T-helper 2 cell treated with Interferon-gamma antibody and Interleukin-4, amounts not matched to agents 5 μg/mL and 100 μg/mL, for 36 hours (primary cell): ENCODE results near the gene SIK1.
"Not testable (repeated sequence)": the region's sequence is repeated elsewhere in the genome, so short reads cannot be mapped to it uniquely, and the experiment has no call there.

Experiments used
- DNase-seq: peaks from one replicate; pipeline ENCODE4 v3.0.0; 2021; ENCODE audit warnings: low spot score
- H3K27ac Mint-ChIP-seq: one replicate; pipeline ENCODE4 v1.8.0; 2021; ENCODE audit warnings: mild to moderate bottlenecking, mixed read lengths
- H3K27me3 Mint-ChIP-seq: one replicate; pipeline ENCODE4 v1.8.0; 2021; ENCODE audit warnings: low read depth, mixed read lengths
- H3K36me3 Mint-ChIP-seq: one replicate; pipeline ENCODE4 v1.8.0; 2021; ENCODE audit warnings: low read depth, mixed read lengths
- H3K4me1 Mint-ChIP-seq: one replicate; pipeline ENCODE4 v1.8.0; 2021; ENCODE audit warnings: low read depth, mixed read lengths
- H3K4me3 Mint-ChIP-seq: one replicate; pipeline ENCODE4 v1.8.0; 2022; ENCODE audit warnings: mild to moderate bottlenecking, moderate library complexity, mixed read lengths
- H3K9me3 Mint-ChIP-seq: one replicate; pipeline ENCODE4 v1.8.0; 2021; ENCODE audit warnings: mixed read lengths

Gene SIK1

DNA sequence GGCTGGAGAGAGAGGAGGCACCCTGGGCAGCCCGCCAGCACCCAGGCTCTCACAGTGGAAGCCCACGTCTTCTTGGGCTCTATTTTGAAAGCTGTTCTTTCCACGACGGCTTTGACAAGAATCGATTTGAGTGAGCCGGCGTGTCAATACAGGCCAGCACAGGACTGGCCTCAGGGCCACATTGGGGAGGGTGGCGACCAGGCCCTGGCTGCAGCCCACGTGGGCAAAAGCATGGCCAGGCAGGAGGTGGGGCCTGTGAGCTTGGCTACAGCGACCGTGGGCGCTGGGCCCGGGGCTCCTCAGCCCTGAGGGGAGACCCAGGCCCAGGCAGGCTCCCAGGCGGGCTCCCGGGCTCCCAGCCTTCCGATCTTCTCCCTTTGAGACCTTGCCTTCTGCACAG, 23.4 kb upstream of the SIK1 start:
- DNase-seq, H3K4me3 Mint-ChIP-seq, H3K27ac Mint-ChIP-seq, H3K27me3 Mint-ChIP-seq, H3K36me3 Mint-ChIP-seq, H3K9me3 Mint-ChIP-seq, H3K4me1 Mint-ChIP-seq: not testable (repeated sequence)

DNA sequence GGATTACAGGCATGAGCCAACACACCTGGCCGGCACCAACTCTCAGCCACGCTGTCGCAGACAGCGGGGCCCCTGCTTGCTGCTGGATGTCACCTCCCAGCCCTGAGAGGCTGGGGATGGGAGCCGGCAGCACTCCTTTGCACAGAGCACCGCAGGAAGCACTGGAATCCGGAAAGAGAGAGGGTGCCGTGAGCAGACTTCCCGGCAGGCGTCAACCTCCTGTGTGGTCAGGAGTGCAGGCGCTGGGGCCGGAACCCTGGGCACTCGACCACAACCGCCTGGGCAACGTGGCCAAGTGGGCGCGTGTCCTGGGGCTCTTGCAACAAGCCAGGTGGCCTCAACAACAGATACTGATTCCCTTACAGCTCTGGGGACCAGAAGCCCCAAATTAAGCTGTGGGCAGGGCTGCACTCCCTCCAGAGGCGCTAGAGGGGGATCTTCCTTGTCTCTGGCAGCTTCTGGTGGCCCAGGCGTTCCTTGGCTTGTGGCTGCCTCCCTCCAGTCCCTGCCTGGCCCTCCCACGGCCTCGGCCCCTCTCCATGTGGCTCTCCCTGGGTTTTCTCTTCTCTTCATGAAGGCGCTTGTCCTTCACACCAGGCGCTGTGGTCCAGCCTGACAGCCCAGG, 20.5 kb upstream of the SIK1 start:
- H3K4me3 Mint-ChIP-seq, H3K9me3 Mint-ChIP-seq, DNase-seq, H3K27me3 Mint-ChIP-seq, H3K27ac Mint-ChIP-seq, H3K36me3 Mint-ChIP-seq, H3K4me1 Mint-ChIP-seq: not testable (repeated sequence)

DNA sequence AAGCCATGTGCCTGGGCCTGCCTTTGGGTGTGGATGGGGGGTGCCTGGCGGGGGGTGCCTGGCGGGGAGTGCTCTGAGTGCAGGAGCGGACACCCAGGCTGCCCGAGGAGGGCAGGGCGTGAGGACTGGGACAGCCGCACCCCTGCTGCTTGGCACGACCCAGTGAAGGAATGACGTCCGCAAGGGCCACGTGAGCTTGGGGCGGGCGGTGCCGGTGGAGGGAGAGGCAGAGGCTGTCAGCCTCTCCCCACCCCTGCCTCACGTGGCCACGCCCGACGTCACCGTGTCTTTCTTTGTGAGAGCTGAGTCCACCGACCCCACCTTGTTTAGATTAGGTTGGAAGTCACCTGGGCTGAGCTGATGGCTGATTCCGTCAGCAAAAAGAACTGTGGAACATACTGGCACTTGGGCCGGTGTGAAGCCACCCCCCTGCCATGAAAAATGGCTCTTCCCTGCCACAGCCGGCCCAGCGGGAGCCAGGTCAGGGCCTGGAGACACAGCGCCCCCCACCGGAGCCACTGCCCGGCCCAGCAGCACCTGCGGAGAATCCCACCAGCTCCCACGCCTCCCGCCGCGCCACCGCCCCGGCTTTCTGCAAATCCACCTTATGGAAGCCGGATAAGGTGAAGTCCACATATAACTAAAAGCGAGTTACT, 19.5 kb upstream of the SIK1 start:
- not testable (repeated sequence) for H3K4me3 Mint-ChIP-seq, H3K27ac Mint-ChIP-seq, H3K27me3 Mint-ChIP-seq, H3K36me3 Mint-ChIP-seq, H3K9me3 Mint-ChIP-seq, DNase-seq, H3K4me1 Mint-ChIP-seq

DNA sequence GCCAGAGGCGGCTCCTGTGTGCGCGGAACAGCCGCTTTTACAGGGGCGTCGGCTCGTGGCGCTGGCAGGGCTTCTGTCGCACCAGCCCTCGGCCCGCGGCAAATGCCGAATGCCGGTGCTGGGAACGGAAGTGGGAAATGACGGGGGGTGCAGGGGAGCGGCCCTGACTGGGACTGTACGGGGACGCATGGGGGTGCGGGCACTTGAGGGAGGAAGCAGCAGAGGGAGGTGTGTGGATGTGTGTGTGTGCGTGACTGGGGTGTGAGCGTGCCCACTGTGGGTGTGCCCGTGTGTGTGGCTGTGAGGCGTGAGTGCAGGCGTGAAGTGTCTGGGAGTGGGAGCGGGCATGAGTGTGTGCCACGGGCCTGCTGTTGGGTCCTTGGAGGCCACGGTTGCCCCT, 17.6 kb upstream of the SIK1 start:
- H3K9me3 Mint-ChIP-seq, H3K36me3 Mint-ChIP-seq: not testable (repeated sequence)

DNA sequence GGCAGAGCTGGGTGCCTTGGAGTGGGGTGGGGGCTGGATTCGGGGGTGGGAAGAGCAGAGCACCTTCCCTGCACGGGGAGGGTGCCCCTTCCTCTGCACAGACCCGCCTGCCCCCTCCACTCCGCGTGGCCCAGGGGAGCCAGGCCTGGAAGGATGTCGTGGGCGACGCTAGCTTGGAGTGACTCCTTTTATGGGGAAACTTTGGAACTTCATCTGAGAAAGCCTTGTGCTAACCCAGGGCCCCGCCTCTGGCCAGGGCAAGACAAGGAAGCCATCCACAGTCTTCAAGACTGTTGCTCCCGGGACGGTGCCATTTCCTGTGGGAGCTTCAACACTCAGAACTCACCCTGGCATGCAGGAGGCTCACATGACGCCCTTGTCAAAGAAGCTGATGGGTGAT, 15.6 kb upstream of the SIK1 start:
- not testable (repeated sequence) for H3K4me1 Mint-ChIP-seq, H3K4me3 Mint-ChIP-seq, H3K27me3 Mint-ChIP-seq, H3K36me3 Mint-ChIP-seq, H3K9me3 Mint-ChIP-seq, H3K27ac Mint-ChIP-seq, DNase-seq

More for the DNA sequence above, 17.6 kb upstream of the SIK1 start:
- not testable (repeated sequence) for H3K4me3 Mint-ChIP-seq, H3K27me3 Mint-ChIP-seq, H3K4me1 Mint-ChIP-seq, DNase-seq, H3K27ac Mint-ChIP-seq

DNA sequence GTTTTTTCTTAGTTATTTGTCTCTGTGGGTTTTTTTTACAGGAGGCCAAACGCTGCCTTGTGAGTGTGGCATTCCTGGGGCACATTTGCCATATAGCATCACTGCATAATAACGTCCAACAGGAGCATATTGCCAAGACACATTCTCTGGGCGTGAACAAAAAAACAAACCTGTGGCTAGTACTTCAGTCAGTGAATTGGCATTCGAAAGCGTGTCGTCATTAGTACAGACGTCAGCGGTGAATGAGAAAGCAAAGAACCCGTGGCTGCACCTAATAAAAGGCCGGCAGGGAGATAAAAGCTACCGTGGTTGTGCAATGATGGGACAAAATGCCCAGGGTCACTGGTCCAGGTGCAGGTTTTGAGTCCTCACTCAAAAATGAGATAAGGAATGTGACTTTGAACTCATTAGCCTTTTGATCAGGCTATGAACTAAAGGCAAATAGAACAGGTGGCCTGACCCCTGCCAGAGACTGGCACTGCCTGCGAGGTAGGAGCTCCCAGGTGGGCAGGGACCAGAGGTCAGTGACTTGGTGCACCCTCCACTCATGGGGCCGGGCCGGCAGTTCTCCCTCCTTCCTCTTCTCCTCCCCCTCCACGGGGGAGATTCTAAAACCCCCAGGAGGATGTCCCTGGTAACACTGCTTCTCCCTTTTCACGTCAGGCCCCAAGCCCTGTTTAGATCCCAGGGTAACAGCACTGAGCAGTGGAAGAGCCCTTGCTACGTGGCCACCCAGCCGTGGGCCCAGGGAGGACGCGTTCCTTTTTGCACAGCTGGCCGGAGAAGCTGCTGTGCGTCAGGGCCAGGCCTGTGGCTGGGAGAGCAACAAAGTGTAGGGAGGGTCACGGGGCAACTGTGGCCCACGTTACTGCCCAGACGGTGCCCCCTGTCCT, 14.2 kb upstream of the SIK1 start:
- not testable (repeated sequence) for H3K4me1 Mint-ChIP-seq, H3K27ac Mint-ChIP-seq, H3K36me3 Mint-ChIP-seq, DNase-seq, H3K27me3 Mint-ChIP-seq, H3K9me3 Mint-ChIP-seq, H3K4me3 Mint-ChIP-seq

DNA sequence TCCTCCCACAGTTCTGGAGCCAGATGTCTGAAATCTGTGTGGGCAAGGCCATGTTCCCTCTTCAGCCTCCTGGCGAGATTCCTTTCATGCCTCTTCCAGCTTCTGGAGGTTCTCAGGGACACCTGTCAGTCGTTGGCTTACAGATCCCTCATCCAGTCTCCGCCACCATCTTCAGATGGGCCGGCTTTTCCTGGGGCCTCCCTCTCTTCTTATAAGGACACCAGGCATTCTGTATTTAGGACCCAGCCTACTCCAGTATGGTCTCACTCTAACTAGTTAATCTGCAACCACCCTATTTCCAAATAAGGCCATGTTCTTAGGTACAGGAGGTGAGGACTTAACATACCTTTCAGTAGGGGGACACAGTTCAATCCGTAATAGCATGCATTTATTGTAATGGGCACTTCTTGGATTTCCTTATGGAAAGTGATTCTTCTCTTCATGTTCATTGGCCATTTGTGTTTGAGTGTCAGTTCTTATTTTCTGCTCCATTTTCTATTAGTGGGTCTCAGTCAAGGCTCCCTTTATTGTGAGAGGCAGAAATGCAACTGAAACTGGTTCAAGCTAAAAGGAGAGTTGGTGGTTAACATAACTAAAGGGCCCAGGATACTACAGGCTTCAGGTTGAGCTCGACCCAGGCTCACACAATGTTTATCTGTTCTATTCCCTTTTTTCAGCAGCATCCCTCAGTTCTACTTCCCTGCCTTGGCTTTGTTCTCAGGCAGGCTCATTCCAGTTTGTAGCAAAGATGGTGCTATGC, 12.6 kb upstream of the SIK1 start:
- H3K36me3 Mint-ChIP-seq, H3K4me3 Mint-ChIP-seq, H3K4me1 Mint-ChIP-seq, DNase-seq, H3K9me3 Mint-ChIP-seq, H3K27me3 Mint-ChIP-seq, H3K27ac Mint-ChIP-seq: not testable (repeated sequence)

DNA sequence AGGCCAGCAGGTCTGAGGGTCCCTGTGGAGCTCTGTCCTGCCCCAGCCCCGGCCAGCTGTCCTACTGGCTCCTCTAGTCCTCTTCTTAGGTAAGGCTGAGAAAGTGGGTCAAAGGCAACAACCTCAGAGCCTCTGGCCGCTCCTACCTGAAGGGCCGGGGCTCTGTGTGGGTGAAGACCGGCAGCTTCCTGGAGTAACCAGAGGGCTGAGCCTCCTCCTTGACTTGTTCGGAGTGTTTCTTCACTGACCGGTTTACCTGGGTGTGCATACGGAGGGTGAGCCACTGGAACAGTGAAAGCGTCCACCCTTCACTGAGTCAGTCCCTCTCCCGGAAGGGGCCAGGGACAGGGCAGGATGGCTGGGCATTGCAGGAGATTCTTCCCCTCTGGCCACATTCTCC, 9.3 kb upstream of the SIK1 start:
- not testable (repeated sequence) for H3K9me3 Mint-ChIP-seq, H3K36me3 Mint-ChIP-seq, DNase-seq, H3K27me3 Mint-ChIP-seq, H3K27ac Mint-ChIP-seq, H3K4me1 Mint-ChIP-seq, H3K4me3 Mint-ChIP-seq

DNA sequence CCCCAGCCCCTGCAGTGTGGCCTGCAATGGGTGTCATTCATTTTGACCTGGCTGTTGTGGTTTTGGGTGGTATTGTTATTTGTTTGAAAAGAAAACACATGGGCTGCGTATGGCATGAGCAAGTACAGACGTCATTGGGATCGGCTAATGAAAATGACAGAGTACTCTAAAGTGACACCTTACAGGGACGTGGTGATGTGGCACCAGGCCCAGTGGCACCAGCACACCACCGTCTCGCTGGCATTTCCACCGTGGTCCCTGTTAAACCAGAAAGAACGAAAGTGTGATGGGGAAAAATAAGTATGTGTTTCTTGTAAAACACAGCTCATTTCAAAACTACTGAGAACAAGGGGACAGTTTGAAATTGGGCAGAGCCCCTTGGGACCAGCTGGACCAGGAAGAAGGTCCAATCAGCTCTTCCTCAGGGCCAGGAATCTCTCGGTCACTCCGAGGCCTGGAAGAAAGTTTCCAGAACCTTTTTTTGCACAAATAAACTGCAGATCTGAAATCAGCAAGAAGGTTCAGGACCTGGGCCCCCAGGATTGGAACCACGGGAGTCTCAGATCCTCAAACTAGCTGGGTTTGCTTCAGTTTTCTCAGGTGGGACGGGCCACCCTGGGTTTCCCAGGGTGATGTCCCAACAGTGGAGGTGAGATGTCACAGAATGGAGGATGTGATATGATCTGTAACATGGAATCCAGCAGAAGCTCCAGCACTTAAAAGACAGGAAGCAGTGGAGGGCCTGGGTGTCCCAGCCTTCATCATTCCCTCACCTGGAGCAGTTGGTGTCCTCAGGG, 6.6 kb upstream of the SIK1 start:
- H3K4me1 Mint-ChIP-seq, H3K27ac Mint-ChIP-seq, DNase-seq, H3K27me3 Mint-ChIP-seq, H3K4me3 Mint-ChIP-seq, H3K36me3 Mint-ChIP-seq, H3K9me3 Mint-ChIP-seq: not testable (repeated sequence)

DNA sequence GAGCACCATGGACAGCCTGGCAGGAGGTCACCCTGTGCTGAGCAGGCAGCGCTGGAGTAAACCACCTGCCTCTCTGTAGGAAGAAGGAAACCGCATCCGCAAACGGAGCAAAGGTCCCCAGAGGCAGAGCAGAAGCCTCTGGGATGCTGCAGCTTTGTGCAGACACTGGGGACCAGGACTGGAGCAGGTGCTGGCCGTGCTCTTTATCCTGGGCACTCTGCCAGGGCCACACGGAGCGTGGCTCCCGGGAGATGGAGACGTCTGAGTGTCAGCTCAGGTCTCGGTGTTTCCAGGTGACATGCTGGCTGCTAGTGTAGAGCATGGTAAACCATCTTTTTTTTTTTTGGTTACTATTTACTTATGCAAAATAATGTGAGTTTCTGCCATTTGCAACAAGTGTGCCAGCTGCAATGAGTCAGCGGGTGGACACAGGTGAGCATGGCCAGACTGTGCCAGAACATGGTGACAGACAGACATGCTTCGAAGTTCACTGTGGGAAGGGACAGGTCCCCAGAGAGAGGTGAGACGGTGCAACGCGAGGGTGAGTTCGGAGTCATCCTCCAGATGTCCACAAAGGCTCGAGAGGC, 4.0 kb upstream of the SIK1 start:
- not testable (repeated sequence) for H3K4me1 Mint-ChIP-seq, H3K27me3 Mint-ChIP-seq, H3K9me3 Mint-ChIP-seq

DNA sequence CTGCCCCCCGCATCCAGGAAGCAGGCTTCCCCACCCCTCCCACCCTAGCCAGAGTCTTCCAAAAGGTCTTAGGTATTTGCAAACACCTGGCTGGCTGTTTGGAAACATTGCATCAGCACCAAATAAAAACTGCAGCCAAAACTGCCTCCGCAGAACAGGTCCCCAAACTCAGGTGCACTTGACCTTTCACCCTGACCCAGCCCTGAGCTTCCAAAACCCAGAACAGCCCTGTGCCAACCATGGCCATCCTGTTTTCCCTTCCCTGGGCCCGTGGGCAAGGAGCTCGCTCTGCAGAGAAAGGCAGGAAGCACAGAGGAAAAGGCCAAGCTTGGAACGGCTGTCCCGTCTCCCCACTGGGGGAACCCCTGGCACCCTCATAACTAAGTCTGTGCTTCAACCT, 2.0 kb upstream of the SIK1 start:
- not testable (repeated sequence) for H3K27ac Mint-ChIP-seq, H3K9me3 Mint-ChIP-seq, DNase-seq, H3K4me1 Mint-ChIP-seq, H3K4me3 Mint-ChIP-seq, H3K36me3 Mint-ChIP-seq, H3K27me3 Mint-ChIP-seq

More for the DNA sequence above, 4.0 kb upstream of the SIK1 start:
- not testable (repeated sequence) for DNase-seq, H3K4me3 Mint-ChIP-seq, H3K36me3 Mint-ChIP-seq, H3K27ac Mint-ChIP-seq

DNA sequence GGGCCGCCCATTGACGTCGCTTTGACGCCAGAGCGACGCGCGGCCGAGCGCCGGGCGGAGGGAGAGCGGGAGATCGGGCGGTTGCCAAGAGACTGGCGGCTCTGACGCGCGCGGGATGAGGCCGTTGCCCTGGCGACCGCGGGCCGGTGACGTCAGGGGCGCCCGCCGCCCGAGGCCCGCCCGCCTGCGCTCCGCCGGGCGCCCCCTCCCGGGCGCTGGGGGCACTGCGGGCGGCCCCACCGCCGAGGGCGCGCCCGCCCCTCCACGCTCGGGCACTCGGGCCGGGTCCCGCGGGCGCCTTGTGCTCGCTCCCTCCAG, 270 bp upstream of the SIK1 start:
- not testable (repeated sequence) for H3K4me3 Mint-ChIP-seq, H3K36me3 Mint-ChIP-seq

DNA sequence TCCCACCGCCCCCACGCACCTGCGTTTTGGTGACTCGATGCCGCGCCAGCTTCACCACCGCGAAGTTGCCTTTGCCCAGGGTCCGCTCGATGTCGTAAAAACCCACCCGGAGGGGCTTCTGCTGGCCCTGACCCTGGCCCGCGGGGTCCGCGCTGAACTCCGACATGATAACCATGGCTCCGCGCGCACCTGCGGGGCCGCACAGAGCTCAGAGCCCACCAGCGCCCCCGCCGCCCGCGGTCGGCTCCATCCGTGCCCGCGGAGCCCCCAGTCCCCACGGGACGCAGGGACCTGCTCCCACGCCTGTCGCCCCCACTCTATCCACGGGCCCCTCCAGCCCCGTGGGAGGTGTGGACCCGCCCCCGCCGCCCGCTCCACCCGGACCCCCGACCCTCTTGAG, 927 bp downstream of the SIK1 start:
- not testable (repeated sequence) for H3K27me3 Mint-ChIP-seq, H3K36me3 Mint-ChIP-seq, H3K9me3 Mint-ChIP-seq, H3K27ac Mint-ChIP-seq, H3K4me1 Mint-ChIP-seq, H3K4me3 Mint-ChIP-seq, DNase-seq

More for the DNA sequence above, 270 bp upstream of the SIK1 start:
- not testable (repeated sequence) for DNase-seq, H3K4me1 Mint-ChIP-seq, H3K27me3 Mint-ChIP-seq, H3K27ac Mint-ChIP-seq, H3K9me3 Mint-ChIP-seq
